ENCODE results near the gene SLPI.

SLPI gene

DNA sequence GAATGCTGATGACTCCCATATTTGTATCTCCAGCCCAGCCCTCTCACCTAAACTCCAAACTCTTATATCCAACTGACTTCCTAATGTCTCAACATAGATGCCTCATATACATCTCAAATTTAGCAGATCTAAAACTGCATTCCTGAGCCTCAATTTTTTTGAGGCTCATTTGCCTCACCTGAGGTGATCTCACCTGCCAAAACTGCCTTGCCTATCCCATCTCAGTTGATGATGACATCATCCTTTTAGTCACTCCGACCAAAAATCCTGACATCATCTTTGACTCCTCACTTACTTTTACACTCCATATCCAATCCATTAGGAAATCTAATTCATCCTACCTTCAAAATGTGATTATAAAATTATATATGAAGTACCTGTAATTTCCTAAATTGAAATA lies 25.6 kb upstream of the SLPI start:
- no peak for DNase-seq (ENCODE audit: extremely low read depth in 1 of 2, low read depth in 1 of 2)

DNA sequence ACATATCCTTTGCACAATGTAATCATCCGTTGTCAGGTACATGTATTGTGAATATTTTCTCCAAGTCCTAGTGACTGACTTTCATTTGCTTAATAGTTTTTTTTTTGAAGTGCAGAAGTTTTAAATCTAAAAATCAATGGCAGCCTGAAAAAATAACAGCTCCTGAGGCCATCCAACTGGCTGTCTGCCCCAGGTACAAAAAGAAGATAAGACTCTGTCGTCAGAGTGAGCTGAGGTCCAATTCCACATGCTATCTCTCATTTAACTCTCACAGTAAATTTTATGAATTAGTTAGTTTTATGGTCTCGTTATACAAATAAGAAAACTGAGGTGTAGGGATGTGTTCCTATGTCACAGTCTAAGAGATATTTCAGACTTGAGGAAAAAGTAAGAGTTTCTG lies 21.0 kb upstream of the SLPI start:
- no peak for DNase-seq (ENCODE audit: extremely low read depth in 1 of 2, low read depth in 1 of 2)

DNA sequence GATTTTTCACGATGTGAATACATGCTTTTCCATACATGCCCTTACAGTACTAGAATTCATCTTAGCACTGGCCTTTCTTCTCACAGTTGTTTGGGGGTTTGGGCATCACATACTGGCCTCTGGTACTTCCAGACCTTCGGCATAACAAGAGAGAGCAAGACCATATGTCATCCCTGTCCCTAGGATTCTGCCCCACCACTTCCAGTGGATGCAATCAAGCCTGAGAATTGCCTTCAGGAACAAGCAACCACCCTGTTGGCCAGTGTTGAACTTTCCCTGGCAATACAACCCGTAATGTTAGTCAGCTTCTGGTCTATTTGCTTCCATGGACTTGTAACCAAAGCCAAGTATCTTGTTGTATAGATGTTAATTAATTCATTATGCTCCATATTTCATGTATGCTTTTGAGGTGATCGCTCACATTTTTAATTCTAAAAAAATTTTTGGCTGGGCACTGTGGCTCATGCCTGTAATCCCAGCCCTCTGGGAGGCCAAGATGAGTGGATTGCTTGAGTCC lies 15.4 kb upstream of the SLPI start:
- DNase-seq (ENCODE audit: extremely low read depth in 1 of 2, low read depth in 1 of 2): no peak

DNA sequence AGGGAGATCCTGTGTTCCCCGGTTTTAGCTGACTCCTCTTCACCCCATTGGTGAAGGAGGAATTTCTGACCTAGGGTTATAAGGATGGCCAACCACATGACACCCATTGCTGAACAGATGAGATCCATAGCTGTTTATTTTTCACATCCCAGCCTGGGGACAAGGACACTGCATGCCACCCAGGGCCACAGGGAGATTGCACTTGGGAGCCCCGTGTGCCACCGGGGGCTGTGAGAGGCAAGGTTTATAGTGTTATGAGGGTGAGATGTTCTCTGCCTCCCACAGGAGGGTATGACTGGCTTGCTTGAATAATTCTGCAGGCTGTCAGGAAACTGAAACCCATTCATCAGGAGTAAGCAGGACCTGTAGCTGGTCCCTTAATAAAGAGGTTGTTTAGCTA lies 14.7 kb upstream of the SLPI start:
- DNase-seq (ENCODE audit: extremely low read depth in 1 of 2, low read depth in 1 of 2): no peak

DNA sequence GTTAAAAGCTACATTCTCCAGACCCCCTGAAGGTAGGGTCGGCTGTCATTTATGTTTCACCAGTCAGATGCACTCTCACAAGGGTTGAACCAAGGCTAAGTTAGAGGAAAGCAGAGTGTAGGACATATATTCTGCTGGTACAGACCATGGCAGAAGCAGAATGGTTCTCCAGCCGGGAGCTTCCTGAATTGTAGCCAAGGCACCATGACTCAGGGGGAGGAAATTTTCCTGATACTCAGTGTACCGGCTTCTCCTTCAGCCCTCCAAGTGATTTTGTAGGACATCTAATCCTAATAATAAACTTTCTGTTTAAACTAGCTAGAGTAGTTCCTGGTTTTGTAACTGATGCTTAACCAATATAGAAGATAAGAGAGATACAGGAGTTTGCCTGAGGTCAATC lies 14.2 kb upstream of the SLPI start:
- no peak for DNase-seq (ENCODE audit: extremely low read depth in 1 of 2, low read depth in 1 of 2)

DNA sequence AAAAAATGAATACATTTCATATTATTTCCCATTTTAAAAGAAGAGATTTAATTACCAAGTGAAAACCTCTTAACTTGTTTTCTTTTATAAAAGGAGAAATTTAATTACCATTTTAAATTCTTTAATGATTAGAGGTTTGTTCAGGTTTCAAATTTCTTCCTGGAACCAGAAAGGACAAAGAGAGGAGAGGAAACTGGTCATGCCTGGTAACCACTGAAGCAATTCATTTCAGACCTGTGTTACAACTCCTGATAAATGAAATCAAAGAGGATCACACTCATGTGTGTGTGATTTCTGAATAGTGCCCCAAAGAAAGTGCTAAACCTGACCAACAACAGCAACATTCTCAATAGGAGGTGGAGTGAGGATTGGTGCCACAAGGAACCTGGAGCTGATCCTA lies 12.6 kb upstream of the SLPI start:
- no peak for DNase-seq (ENCODE audit: extremely low read depth in 1 of 2, low read depth in 1 of 2)

DNA sequence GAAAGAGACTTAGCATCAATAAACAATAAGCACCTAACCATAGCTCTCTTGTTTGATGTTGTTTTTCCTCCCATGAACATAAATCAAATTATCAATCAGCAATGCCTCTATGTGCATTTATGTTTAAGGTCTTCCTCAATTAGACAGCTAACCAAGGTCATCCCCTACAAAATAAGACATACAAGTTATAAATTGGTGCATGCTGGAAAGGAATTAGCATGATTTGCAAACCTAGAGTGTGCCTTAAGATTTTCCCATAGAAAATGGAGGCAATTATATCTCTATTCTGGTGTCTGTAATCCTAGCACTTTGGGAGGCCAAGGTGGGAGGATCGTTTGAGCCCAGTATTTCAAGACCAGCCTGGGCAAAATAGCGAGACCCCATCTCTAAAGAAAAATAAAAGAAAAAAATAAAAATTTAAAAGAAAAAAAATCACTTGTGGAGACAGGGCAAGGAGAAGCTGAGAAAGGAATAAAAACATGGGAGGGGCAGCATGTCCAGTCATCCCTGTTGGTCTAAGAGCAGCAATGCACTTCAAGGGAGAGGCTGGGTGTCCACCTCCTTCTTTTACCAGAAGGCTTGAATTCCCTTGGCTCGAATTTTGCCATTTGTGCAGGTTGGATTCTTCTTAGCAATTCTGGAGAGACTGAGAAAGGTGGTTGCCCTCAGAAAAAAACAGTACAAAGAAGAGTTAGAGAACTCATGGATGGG lies 9.3 kb upstream of the SLPI start:
- DNase-seq (ENCODE audit: extremely low read depth in 1 of 2, low read depth in 1 of 2): no peak

DNA sequence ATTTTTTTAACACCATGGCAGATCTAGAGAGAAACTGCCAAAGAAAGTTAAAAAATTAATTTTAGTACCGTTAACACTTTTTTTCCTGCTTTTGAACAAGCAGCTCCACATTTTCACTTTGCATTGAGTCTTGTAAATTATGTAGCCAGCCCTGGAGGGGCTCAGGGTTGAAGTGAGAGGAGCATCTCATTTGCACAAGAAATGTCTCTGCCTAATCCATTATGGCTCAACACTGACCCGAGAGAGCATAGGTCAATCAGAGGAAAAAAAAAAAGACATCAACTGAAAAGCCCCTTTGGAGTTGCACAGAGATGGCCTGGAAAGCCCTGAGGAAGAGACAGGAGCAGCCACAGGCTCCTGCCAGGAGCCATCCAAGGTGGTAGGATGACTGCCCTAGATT lies 4.3 kb upstream of the SLPI start:
- DNase-seq (ENCODE audit: extremely low read depth in 1 of 2, low read depth in 1 of 2): no peak

DNA sequence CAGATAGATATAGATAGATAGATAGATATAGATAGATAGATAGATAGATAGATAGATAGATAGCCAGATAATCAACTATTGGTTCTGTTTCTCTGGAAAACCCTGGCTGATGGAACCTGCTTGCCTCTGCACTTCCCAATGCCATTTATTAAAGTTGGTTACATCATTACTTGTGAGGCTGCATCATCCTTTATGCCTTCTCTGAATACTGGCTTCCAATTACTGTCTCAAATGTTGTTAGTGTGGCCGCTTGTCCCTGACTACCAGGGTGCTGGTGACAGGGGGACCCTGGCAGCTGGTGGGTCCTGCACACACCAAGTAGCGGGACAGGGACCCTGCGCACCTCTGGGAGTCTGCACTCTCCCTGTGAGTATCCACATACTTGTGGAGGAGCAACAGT lies 3.9 kb upstream of the SLPI start:
- no peak for DNase-seq (ENCODE audit: extremely low read depth in 1 of 2, low read depth in 1 of 2)

DNA sequence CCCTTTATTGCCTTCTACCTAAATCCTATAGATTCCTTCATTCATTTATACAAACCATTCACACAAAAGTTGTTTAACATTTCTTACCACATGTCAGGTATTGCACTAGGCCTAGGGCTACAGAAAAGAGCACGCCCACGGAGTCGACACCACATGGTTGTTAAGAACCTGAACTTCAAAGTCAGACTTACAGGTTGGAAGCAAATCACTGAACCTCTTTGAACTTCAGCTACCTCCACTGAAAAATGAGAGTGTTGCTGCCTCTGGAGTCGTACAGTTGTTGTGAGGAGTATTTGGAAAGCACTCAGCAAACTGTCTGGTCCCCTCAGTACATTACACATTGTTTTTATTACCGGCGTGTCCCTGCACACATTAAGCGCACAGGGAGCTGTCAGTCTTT lies 3.3 kb upstream of the SLPI start:
- no peak for DNase-seq (ENCODE audit: extremely low read depth in 1 of 2, low read depth in 1 of 2)

DNA sequence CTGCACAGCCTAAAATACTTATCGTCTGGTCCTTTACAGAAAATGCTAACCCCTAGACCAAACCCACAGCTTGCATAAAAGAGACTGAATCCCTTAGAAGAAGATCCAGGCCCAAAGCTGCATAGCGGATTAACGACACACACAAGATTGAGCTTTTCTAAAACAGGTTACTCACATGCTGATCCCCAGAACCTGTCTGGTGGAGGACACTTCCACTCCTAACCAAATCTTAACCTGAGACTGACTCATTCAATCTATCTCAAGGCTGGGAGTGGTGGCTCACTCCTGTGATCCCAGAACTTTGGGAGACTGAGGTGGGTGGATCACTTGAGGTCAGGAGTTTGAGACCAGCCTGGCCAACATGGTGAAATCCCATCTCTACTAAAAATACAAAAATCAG lies 2.8 kb upstream of the SLPI start:
- DNase-seq (ENCODE audit: extremely low read depth in 1 of 2, low read depth in 1 of 2): no peak

DNA sequence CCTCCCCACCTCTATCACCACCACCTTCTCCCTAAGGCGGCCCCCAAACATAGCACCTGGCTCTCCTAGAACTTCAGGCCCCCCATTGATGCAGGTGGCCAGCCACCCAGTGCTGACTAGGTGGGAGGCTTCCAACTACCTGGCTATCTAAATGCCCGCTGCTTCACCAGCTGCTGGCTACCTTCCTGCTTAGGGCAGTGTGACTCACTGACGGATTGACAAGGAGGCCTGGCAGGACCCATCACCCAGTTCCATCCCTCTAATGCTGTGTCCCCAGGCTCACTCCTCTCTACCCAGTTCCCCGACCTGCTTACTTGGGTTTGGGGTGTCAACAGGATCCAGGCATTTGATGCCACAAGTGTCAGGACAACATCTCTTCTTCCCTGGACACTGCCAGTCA lies 1.1 kb downstream of the SLPI start:
- no peak for DNase-seq (ENCODE audit: extremely low read depth in 1 of 2, low read depth in 1 of 2)

DNA sequence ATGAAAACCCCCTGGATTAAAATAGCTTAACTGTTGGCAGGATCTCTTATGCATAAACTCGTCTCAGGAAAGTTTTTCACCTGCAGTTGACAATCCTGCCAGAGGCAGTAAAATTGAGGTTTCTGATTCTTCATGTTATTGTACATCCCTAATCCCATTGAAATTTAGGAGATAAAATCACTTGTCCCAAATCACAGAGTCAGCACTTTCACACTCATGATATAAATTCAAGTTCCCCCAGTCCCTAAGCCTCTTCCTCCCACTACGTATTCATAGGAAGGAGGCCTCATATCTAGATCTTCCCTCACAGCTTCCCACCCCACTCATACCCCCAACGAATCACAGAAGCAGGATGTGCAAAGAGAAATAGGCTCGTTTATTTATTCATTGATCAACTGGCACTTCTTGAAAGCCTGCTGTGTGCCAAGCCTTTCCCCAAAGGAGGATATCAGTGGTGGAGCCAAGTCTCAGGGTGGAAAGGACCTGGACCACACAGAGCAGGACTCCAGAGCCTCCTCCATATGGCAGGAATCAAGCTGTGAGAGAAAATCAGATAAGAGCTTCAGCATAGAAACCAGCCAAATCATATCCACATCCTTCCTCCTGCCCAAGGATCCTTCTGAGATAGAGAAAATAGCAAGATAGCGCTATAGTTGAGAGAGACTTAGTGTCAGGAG lies 2.3 kb downstream of the SLPI start:
- no peak for DNase-seq (ENCODE audit: extremely low read depth in 1 of 2, low read depth in 1 of 2)

DNA sequence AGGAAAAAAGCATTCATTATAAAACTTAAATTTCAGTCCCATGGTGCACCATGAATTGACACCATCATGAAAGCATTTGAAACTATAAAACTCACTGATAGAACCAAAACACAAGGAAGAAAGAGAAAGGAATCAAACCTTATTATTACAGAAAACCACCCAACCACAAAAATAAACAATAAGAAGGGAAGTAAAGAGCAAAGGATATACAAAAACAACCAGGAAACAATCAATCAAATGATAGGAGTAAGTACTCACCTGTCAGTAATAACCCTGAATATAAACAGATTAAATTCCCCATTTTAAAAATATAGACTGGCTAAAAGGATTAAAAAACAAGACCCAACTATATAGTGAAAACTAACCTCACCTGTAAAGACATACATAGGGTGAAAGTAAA lies 5.8 kb downstream of the SLPI start:
- no peak for DNase-seq (ENCODE audit: extremely low read depth in 1 of 2, low read depth in 1 of 2)

DNA sequence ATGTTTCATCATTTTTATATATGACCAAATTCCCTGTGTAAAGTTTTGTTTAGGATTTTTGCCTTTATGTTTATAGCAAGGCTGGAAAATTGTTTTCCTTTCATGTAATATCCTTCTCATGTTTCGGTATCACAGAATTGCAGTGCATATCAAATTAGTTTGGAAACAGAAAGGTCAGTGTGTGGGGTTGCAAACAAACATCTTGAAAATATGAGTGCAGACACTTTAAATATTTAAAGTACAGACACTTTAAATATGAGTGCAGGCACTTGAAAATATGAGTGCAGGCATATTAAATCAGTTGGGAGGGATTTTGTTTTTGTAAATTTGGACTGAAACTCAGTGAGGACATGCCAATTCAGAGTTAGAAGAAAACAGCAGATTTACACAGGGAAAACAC lies 6.5 kb downstream of the SLPI start:
- no peak for DNase-seq (ENCODE audit: extremely low read depth in 1 of 2, low read depth in 1 of 2)

DNA sequence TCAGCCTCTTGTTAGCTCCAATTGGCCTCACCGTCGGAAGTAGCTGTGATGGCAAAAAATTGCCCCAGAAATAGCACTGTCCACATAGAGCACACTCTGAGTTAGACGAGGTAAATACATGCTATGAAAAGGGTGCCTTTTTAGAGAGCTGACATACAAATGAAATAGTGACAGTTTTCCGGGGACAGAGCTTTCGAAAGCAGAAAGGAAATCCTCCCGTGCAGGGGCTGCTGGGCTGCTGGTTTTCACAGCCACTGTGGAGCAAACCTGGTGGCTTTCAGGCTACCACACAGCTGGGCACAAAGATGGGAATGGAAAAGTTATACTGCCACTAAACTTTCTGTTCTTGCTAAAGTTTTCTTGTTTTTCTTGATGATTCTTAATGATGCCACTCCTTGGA lies 8.3 kb downstream of the SLPI start:
- no peak for DNase-seq (ENCODE audit: extremely low read depth in 1 of 2, low read depth in 1 of 2)

DNA sequence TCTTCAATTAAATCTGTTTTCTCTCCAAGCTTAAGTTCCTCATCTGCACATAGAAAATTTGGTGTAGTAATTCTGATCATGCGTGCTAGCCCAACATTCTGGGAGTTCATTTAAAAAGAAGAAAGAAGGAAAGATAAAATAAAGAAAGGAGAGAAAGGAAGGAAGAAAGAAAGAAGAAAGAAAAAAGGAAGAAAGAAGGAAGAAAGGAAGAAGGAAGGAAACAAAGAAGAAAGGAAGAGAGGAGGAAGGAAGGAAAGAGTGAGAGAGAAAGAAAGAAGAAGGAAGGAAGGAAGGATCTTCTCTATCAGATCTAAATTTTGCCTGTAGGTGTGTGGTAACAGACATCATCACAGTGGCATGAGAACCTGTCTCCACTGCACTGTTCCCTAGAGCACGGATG lies 16.2 kb downstream of the SLPI start:
- DNase-seq (ENCODE audit: extremely low read depth in 1 of 2, low read depth in 1 of 2): no peak

DNA sequence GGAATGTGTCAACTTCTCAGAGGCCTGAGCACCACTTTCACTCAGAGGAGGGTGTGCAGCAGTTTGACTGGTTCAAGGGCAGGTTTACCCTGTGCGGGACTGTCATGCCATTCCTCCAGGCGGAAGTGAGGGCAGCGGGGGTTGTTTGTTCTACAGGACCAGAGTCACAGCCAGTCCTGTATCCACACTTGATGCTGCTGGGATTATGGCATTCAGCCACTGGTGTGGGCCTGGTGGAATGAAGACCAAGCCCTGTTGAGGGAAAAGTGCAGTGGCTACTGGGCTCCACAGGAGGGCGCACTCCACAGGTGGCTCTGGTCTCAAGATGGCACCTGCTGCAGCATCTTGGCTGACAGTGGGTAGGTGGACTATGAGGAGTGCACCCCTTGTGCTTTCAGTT lies 18.4 kb downstream of the SLPI start:
- no peak for DNase-seq (ENCODE audit: extremely low read depth in 1 of 2, low read depth in 1 of 2)

DNA sequence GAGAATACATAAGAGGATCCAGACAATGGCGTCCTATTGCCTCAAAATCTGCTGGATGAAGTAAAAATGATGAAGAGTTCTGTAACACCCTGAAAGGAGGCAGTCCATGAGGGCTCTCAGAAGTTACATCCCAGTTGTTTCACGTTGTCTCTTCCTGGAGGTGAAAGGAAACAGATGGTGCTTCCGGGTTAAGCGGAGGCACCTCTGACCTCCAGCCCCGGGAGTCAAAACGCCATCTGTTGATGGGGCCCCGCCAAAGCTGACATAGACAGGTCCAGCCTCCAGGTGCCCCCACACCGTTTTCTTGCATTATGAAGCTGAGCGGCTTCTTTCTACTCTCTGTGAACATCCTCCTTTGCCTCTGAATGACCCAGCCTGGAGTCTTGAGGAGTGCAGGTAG lies 23.7 kb downstream of the SLPI start:
- DNase-seq (ENCODE audit: extremely low read depth in 1 of 2, low read depth in 1 of 2): no peak

DNA sequence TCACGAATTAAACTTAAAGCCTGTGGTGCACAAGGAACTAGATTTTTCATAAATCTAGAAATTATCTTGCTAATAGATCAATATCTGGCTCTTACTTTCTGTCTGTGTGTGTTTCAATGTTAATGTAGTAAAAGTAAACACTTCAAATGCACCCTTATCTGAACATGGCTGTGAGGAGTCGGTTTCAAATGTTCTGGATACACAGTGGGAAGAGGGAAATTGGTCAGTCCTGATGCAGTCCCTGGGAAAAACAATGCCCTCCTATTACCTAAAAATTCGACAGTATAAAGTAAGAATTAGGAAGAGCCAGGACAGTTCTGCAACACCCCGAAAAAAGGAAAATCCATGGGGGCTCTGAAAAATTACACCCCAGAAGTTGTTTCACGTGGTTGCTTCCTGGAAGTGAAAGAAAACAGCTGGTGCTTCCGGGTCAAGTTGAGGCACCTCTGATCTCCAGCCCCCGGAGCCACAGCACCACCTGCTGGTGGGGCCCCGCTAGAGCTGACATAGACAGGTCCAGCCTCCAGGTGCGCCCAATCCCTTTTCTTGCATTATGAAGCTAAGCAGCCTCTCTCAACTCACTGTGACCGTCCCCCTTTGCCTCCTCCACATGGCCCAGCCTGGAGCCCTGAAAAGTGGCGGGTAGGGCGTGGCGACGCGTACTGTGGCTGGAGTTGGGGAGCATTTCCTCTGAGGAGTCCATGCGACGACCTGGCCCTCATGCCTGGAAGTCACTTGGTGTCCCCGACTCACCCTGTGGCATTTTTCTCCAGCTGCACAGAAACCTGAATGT lies 24.9 kb downstream of the SLPI start:
- no peak for DNase-seq (ENCODE audit: extremely low read depth in 1 of 2, low read depth in 1 of 2)

DNA sequence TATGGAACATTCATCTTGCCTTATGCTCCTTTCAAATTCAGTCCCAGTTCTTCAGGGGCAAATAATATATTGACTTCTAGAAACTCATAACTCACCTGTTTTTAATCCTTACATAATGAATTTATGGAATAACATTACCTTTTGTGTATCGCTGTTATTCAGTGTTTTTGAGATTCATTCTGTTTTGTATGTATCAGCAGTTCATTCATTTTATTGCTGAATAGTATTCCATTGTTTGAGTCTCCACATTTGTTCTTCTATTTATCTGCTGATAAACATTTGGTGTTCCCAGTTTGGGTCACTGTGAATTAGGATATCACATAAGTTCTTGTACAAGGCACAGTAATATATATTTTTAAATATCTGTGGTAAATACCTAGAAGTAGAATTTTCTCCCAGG lies 28.1 kb downstream of the SLPI start:
- no peak for DNase-seq (ENCODE audit: extremely low read depth in 1 of 2, low read depth in 1 of 2)

DNA sequence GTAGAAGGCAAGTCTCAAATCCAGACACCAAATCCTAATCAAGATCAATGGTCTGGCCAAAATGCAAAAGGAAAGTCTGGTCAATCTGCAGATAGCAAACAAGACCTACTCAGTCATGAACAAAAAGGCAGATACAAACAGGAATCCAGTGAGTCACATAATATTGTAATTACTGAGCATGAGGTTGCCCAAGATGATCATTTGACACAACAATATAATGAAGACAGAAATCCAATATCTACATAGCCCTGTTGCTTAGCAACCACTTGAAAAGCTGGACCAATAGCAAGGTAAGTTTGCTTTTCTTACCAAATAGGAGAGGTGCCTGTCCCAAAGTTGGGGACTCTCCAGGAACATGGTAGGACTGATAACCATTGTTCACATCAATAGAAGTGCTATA lies 31.2 kb downstream of the SLPI start:
- DNase-seq (ENCODE audit: extremely low read depth in 1 of 2, low read depth in 1 of 2): no peak

Data from activated CD8-positive, alpha-beta memory T cell treated with anti-CD3 and anti-CD28 coated beads for 1 hour (primary cell).